ENCODE data around the gene CHRND. TPM values are rescaled to one million over a fixed set of nuclear protein-coding genes. Genes with fewer than 3 reads are reported as not detected.

Gene CHRND
- total and polyA plus RNA-seq, 7 experiments from 2014 or later = 0.13 TPM; not detected in 6

GRCh38 chr2:232551776-232552175 is 25.8 kb downstream of the CHRND start:
- DNase-seq (no peak), ATAC-seq (no peak)
- no peaks in the 10 kb centered on the region for H3K27me3 ChIP-seq (ENCODE audit: control insufficient read depth in 2 of 2, insufficient read depth in 2 of 2, low read length in 2 of 2)
- Mint-ChIP-seq H3K36me3 (peaks cover 11 to 45% (median 35%) of the 10 kb centered on the region in 5 donors), H3K27ac (peak overlapping the region; percentile 94 to 100 (median 100)), H3K27me3 (no peaks in the 10 kb centered on the region), H3K4me1 (peaks cover 53 to 92% (median 84%) of the 10 kb centered on the region in 7 donors), H3K9me3 (peaks cover 0 to 4% (median 0%) of the 10 kb centered on the region in 11 donors), H3K4me3 (peak overlapping the region; percentile 91 to 100 (median 99))
- no peak overlapping the region for H3K4me3 ChIP-seq (ENCODE audit: low read length)
- intact Hi-C loops (cut with micrococcal nuclease) = loop anchor here (2.0 to 10.0 kb wide), 11 partner anchors 55 to 1746 kb away; partner anchors contain the start of genes DIS3L2 (in 2 of the 2), ATG16L1 (in 1 of the 2), GIGYF2 (in 1 of the 2) and INPP5D (in 1 of the 2)
- H3K9me3 ChIP-seq (ENCODE audit: control insufficient read depth in 2 of 3, low read length in 3 of 3) = no peaks in the 10 kb centered on the region
- ChIA-PET CTCF (no interaction called here), POLR2A (interaction anchor here (0.7 kb wide), 1 partner anchor 105 kb away, joined by 3 read pairs; no protein-coding TSS in a partner anchor)
- peaks cover 15 to 28% of the 10 kb centered on the region in 2 donors for H3K4me1 ChIP-seq (ENCODE audit: control insufficient read depth in 2 of 2, insufficient read depth in 2 of 2, low read length in 2 of 2)
- peak overlapping the region; percentile 92 for H3K27ac ChIP-seq (ENCODE audit: low read depth, low read length)
- H3K36me3 ChIP-seq (ENCODE audit: control insufficient read depth in 2 of 3, insufficient read depth in 3 of 3, low read length in 3 of 3) = peaks cover 0 to 14% (median 0%) of the 10 kb centered on the region in 3 experiments

- Mint-ChIP-seq H3K4me1 (peaks cover 32 to 55% (median 49%) of the 10 kb centered on the region in 7 donors), H3K9me3 (peaks cover 0 to 2% (median 0%) of the 10 kb centered on the region in 11 donors), H3K27ac (peak overlapping the region in 2 of 9 donors; percentile 54 to 56), H3K4me3 (no peak overlapping the region), H3K36me3 (peaks cover 16 to 49% (median 37%) of the 10 kb centered on the region in 5 donors), H3K27me3 (no peaks in the 10 kb centered on the region)
- ChIA-PET CTCF (no interaction called here), POLR2A (no interaction called here)
- intact Hi-C loops (cut with micrococcal nuclease) = loop anchor here in 1 of 2 donors (10.0 kb wide), 1 partner anchor 1502 kb away; the partner anchor contains the start of gene PSMD1
- no peaks in the 10 kb centered on the region for H3K9me3 ChIP-seq (ENCODE audit: control insufficient read depth in 2 of 3, low read length in 3 of 3)
- H3K27ac ChIP-seq (ENCODE audit: low read depth, low read length) = no peak overlapping the region
- DNase-seq (no peak), ATAC-seq (no peak)
- H3K27me3 ChIP-seq (ENCODE audit: control insufficient read depth in 2 of 2, insufficient read depth in 2 of 2, low read length in 2 of 2) = no peaks in the 10 kb centered on the region
- H3K4me1 ChIP-seq (ENCODE audit: control insufficient read depth in 2 of 2, insufficient read depth in 2 of 2, low read length in 2 of 2) = peaks cover 7 to 11% of the 10 kb centered on the region in 2 donors
- peaks cover 0 to 42% (median 9%) of the 10 kb centered on the region in 3 experiments for H3K36me3 ChIP-seq (ENCODE audit: control insufficient read depth in 2 of 3, insufficient read depth in 3 of 3, low read length in 3 of 3)
- H3K4me3 ChIP-seq (ENCODE audit: low read length) = no peak overlapping the region
Observed at GRCh38 chr2:232556426-232556825, 30.5 kb downstream of the CHRND start.

- no peaks in the 10 kb centered on the region for H3K9me3 Mint-ChIP-seq
Observed at GRCh38 chr2:232562515-232563151, 36.7 kb downstream of the CHRND start.

GRCh38 chr2:232563580-232563979 is 37.6 kb downstream of the CHRND start:
- no peak for DNase-seq
- Histone ChIP-seq H3K4me1 (ENCODE audit: control insufficient read depth in 2 of 2, insufficient read depth in 2 of 2, low read length in 2 of 2) (no peaks in the 10 kb centered on the region), H3K27me3 (ENCODE audit: control insufficient read depth in 2 of 2, insufficient read depth in 2 of 2, low read length in 2 of 2) (no peaks in the 10 kb centered on the region), H3K9me3 (ENCODE audit: control insufficient read depth in 2 of 3, low read length in 3 of 3) (no peaks in the 10 kb centered on the region), H3K27ac (ENCODE audit: low read depth, low read length) (no peak overlapping the region), H3K36me3 (ENCODE audit: control insufficient read depth in 2 of 3, insufficient read depth in 3 of 3, low read length in 3 of 3) (peaks cover 19 to 87% (median 25%) of the 10 kb centered on the region in 3 experiments), H3K4me3 (ENCODE audit: low read length) (no peak overlapping the region)
- no peak overlapping the region for H3K4me3 Mint-ChIP-seq
- no peak overlapping the region for H3K27ac Mint-ChIP-seq
- CTCF ChIA-PET = no interaction called here
- intact Hi-C loops (cut with micrococcal nuclease) = no loop called here
- H3K4me1 Mint-ChIP-seq = peaks cover 0 to 10% (median 0%) of the 10 kb centered on the region in 7 donors
- POLR2A ChIA-PET = no interaction called here
- ATAC-seq = no peak
- H3K27me3 Mint-ChIP-seq = no peaks in the 10 kb centered on the region
- no peaks in the 10 kb centered on the region for H3K9me3 Mint-ChIP-seq
- H3K36me3 Mint-ChIP-seq = peaks cover 22 to 71% (median 52%) of the 10 kb centered on the region in 5 donors

More at GRCh38 chr2:232562515-232563151, 36.7 kb downstream of the CHRND start:
- no peak for DNase-seq
- ATAC-seq = no peak
- POLR2A ChIA-PET = no interaction called here
- Mint-ChIP-seq H3K36me3 (peaks cover 15 to 66% (median 46%) of the 10 kb centered on the region in 5 donors), H3K4me3 (peak overlapping the region in 1 of 10 donors; percentile 45), H3K27ac (peak overlapping the region in 1 of 9 donors; percentile 26), H3K27me3 (no peaks in the 10 kb centered on the region), H3K4me1 (peaks cover 0 to 10% (median 0%) of the 10 kb centered on the region in 7 donors)
- Histone ChIP-seq H3K36me3 (ENCODE audit: control insufficient read depth in 2 of 3, insufficient read depth in 3 of 3, low read length in 3 of 3) (peaks cover 19 to 86% (median 22%) of the 10 kb centered on the region in 3 experiments), H3K4me1 (ENCODE audit: control insufficient read depth in 2 of 2, insufficient read depth in 2 of 2, low read length in 2 of 2) (no peaks in the 10 kb centered on the region), H3K27me3 (ENCODE audit: control insufficient read depth in 2 of 2, insufficient read depth in 2 of 2, low read length in 2 of 2) (no peaks in the 10 kb centered on the region), H3K4me3 (ENCODE audit: low read length) (no peak overlapping the region), H3K27ac (ENCODE audit: low read depth, low read length) (no peak overlapping the region), H3K9me3 (ENCODE audit: control insufficient read depth in 2 of 3, low read length in 3 of 3) (no peaks in the 10 kb centered on the region)
- CTCF ChIA-PET = no interaction called here
- intact Hi-C loops (cut with micrococcal nuclease) = no loop called here

- no peaks in the 10 kb centered on the region for H3K9me3 Mint-ChIP-seq
- no peaks in the 10 kb centered on the region for H3K4me1 ChIP-seq (ENCODE audit: control insufficient read depth in 2 of 2, insufficient read depth in 2 of 2, low read length in 2 of 2)
- H3K27me3 ChIP-seq (ENCODE audit: control insufficient read depth in 2 of 2, insufficient read depth in 2 of 2, low read length in 2 of 2) = no peaks in the 10 kb centered on the region
- no peak overlapping the region for H3K27ac Mint-ChIP-seq
- no peak overlapping the region for H3K4me3 ChIP-seq (ENCODE audit: low read length)
- no peak overlapping the region for H3K4me3 Mint-ChIP-seq
- intact Hi-C loops (cut with micrococcal nuclease) = no loop called here
- no peaks in the 10 kb centered on the region for H3K27me3 Mint-ChIP-seq
- DNase-seq (no peak), ATAC-seq (no peak)
- POLR2A ChIA-PET = no interaction called here
- H3K36me3 ChIP-seq (ENCODE audit: control insufficient read depth in 2 of 3, insufficient read depth in 3 of 3, low read length in 3 of 3) = peaks cover 19 to 94% (median 23%) of the 10 kb centered on the region in 3 experiments
- no peaks in the 10 kb centered on the region for H3K9me3 ChIP-seq (ENCODE audit: control insufficient read depth in 2 of 3, low read length in 3 of 3)
- H3K4me1 Mint-ChIP-seq = peaks cover 0 to 9% (median 0%) of the 10 kb centered on the region in 7 donors
- CTCF ChIA-PET = interaction anchor here (0.7 kb wide), 1 partner anchor 44 kb away, joined by 3 read pairs; no protein-coding TSS in a partner anchor
- H3K36me3 Mint-ChIP-seq = peaks cover 23 to 83% (median 53%) of the 10 kb centered on the region in 5 donors
- no peak overlapping the region for H3K27ac ChIP-seq (ENCODE audit: low read depth, low read length)
Observed at GRCh38 chr2:232567721-232568120, 41.8 kb downstream of the CHRND start.

GRCh38 chr2:232568161-232568560 is 42.2 kb downstream of the CHRND start:
- H3K4me1 ChIP-seq (ENCODE audit: control insufficient read depth in 2 of 2, insufficient read depth in 2 of 2, low read length in 2 of 2) = no peaks in the 10 kb centered on the region
- peaks cover 23 to 79% (median 53%) of the 10 kb centered on the region in 5 donors for H3K36me3 Mint-ChIP-seq
- ChIA-PET POLR2A (no interaction called here), CTCF (no interaction called here)
- no peaks in the 10 kb centered on the region for H3K9me3 Mint-ChIP-seq
- H3K27ac Mint-ChIP-seq = no peak overlapping the region
- ATAC-seq (no peak), DNase-seq (no peak)
- no peaks in the 10 kb centered on the region for H3K9me3 ChIP-seq (ENCODE audit: control insufficient read depth in 2 of 3, low read length in 3 of 3)
- peaks cover 19 to 94% (median 23%) of the 10 kb centered on the region in 3 experiments for H3K36me3 ChIP-seq (ENCODE audit: control insufficient read depth in 2 of 3, insufficient read depth in 3 of 3, low read length in 3 of 3)
- H3K27ac ChIP-seq (ENCODE audit: low read depth, low read length) = no peak overlapping the region
- intact Hi-C loops (cut with micrococcal nuclease) = no loop called here
- H3K27me3 Mint-ChIP-seq = no peaks in the 10 kb centered on the region
- no peak overlapping the region for H3K4me3 ChIP-seq (ENCODE audit: low read length)
- no peaks in the 10 kb centered on the region for H3K27me3 ChIP-seq (ENCODE audit: control insufficient read depth in 2 of 2, insufficient read depth in 2 of 2, low read length in 2 of 2)
- H3K4me3 Mint-ChIP-seq = no peak overlapping the region
- H3K4me1 Mint-ChIP-seq = peaks cover 0 to 7% (median 0%) of the 10 kb centered on the region in 7 donors
